GM21515 (cell line): ENCODE measurements around the gene TEKT4.
"Not testable (repeated sequence)": the region's sequence is repeated elsewhere in the genome, so short reads cannot be mapped to it uniquely, and the experiment has no call there.

ENCODE experiments used
- ATAC-seq: cut with Tn5 transposase; IDR thresholded peaks from one replicate; pipeline ENCODE4 v1.9.1; 2021; ENCODE audit not compliant: unreplicated experiment

Gene TEKT4

GRCh38 chr2:94875820-94876522 is 4.7 kb downstream of the TEKT4 start:
- ATAC-seq: no peak

DNA sequence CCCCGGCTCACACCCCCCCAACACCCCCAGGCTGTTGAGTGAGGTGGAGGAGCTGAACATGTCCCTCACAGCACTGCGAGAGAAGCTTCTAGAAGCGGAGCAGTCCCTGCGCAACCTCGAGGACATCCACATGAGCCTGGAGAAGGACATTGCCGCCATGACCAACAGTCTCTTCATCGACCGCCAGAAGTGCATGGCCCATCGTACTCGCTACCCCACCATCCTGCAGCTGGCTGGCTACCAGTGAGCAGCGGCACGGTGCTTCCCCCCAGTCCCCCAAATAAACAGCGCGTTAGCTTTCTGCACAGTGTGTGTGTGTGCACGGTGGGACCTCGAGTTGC is 5.3 kb downstream of the TEKT4 start:
- ATAC-seq: no peak

- ATAC-seq: no peak
These were observed 5.9 kb downstream of the TEKT4 start for GRCh38 chr2:94877129-94877528.

DNA sequence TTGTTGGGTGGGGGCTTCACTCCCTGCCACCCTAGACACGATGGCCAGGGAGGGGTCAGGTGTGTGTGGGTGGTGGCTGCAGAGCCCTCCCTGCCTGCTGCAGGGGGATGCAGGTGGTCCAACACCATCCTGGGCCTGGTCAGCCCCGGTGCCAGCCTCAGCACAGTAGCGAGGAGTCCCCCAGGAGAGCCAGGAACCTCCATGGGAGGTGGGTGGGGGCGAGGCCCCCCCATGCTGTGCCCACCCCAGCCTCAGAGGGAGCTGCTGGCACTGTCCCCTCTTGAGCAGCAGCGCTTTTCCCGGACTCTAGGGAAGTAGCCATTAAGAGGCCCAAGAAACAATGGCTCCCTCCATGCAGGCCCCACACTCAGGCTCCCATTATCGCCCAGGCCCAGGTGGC is 7.3 kb downstream of the TEKT4 start:
- not testable (repeated sequence) for ATAC-seq

DNA sequence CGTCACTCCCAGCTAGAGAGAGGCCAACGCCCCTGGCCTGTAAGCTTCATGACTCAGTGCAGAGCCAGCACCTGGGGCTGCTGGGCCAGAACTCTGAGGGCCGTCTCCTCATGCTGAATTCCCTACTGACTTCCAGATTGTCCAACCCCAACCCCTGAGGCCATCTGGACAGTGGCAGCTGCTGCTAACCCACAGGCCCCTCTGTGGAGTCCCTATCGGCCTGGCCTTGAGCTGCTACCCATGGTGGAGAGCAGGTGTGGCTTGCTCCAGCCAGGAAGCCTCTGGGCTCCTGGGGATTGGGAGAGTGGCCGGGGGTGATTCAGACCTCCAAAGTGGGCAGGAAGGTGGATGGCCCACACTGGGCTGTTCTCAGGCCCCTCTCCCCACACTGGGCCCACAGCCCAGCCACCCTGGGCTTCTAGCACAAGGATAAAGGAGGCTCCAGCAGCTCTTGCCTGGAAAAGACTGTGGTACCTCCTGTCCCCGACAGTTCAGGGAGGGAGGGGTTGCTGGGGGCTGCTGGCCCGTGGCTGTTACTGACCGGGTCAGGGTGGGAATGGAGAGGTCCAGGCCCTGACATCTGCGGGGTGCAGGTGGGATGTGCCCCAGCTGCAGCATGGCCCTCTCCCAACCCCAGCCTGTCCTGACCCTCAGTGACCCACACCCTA is 8.2 kb downstream of the TEKT4 start:
- ATAC-seq: no peak

- ATAC-seq: no peak
These were observed 8.8 kb downstream of the TEKT4 start for GRCh38 chr2:94879982-94880377.

DNA sequence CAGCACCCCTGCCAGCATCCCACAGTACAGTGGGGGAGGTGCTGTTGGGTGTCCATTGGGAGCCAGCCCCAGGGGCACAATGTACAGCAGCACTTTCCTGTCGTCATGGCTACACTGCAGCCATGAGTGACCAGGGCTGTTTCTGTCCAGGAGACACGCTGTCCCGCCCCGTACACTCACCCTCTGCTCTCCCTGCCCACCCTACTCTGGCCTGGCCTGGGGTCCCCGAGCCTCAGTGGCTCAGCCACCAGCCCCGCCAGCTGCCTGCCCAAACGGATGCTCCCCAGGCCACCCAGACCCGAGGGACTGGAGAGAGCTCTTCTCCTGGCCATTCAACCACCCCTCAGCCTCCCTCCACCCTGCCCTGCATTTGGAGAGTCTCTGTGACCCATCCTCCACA is 9.3 kb downstream of the TEKT4 start:
- no peak for ATAC-seq

GRCh38 chr2:94881070-94881469 is 9.8 kb downstream of the TEKT4 start:
- ATAC-seq: no peak

GRCh38 chr2:94890234-94890633 is 19.0 kb downstream of the TEKT4 start:
- no peak for ATAC-seq

DNA sequence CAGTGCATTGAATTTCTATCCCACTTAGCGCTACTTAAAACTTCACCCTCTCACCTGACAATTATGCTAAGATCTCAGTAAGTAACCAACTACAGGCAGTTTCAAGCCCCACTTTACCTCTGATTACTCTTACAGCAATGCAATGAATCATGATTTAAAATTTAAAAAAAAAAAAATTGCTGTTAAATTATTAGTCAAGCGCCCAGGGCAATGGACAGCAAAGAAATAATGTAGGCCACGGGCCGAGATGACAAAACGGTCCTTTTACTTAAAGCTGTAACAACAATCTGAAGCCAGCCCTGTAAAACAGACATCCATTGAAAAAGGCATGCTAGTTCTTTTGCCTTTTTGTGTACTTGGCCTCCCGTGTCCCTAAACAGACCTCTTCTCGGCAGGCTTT is 24.0 kb downstream of the TEKT4 start:
- not testable (repeated sequence) for ATAC-seq

DNA sequence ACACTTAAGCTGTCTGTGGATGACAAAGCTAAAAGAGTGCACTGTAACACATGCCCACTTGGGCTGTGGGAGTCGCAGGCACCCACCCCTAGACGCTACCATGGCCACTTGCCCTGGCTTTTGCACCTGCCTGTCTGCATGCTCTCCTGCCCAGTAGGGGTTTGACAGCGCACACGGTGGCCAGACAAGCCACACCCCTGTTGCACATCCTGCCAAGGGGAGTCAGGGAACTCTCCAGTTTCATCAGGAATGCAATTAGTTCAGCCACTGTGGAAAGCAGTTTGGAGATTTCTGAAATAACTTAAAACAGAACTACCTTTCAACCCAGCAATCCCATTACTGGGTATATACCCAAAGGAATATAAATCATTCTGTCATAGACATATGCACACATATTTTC is 35.7 kb downstream of the TEKT4 start:
- not testable (repeated sequence) for ATAC-seq

DNA sequence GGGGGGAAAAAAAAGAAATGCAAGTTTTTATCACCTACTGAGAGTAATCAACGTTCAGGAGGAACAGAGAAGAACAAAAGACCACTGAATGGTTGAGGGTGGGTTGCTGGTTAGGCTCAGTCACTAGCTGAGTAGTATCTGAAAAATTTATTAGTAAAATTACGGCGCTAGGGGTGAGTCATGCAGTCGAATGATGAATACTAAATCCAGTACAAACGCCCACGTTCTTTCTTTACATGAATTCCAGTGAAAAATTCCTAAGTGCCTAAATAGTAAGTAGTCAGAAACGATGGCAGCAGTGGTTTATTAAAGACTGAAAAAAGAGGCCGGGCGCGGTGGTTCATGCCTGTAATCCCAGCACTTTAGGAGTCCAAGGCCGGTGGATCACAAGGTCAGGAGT is 52.0 kb downstream of the TEKT4 start:
- no peak for ATAC-seq

DNA sequence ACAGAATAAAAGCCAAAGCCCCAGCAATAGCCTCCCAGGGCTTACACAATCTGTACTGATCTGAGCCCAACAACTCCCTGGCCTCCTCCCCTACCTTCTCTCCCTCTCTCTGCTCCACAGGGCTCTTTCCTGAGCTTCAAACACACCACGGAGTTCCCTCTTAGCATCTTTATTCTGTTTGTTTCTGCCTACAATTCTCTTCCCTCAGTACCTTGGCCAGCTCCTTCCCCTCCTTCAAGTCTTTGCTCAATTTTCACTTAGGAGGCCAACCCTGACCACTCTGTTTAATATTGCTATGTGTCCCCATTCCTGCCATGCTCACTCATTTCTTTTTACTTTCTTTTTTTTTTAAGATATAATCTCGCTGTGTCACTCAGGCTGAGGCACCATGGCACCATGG is 53.8 kb downstream of the TEKT4 start:
- not testable (repeated sequence) for ATAC-seq
